Tibial artery (tissue), 4 donors: ENCODE data around the gene IL17D.

Experiments
- DNase-seq, 2 donors: peaks; one replicate each; pipeline ENCODE4 v3.0.0-alpha.2; 2019
- H3K27ac ChIP-seq, 2 donors: fragments of 200-600 bp; sonication (generic) in 1 of 2; 1 replicate in 1 of 2; 2 replicates in 1 of 2; pipeline ENCODE4 v1.5.1; 2018 to 2019; ENCODE audit warnings: mild to moderate bottlenecking in 1 of 2
- H3K27me3 ChIP-seq, 2 donors: fragments of 200-600 bp; sonication (generic) in 1 of 2; one replicate each; pipeline versions ENCODE4 v1.5.1 to v1.6.0; 2016 to 2019
- H3K36me3 ChIP-seq, 3 donors: fragments of 200-600 bp; sonication (generic) in 2 of 3; one replicate each; pipeline ENCODE4 v1.5.1; 2016 to 2019; ENCODE audit warnings: mild to moderate bottlenecking in 2 of 3
- H3K4me1 ChIP-seq, 4 donors: fragments of 200-600 bp; sonication (generic) in 2 of 4; 1 replicate in 3 of 4; 2 replicates in 1 of 4; pipeline ENCODE4 v1.5.1; 2016 to 2019
- H3K4me3 ChIP-seq, 2 donors: fragments of 200-600 bp; sonication (generic) in 1 of 2; 1 replicate in 1 of 2; 2 replicates in 1 of 2; pipeline ENCODE4 v1.5.1; 2018 to 2019; ENCODE audit warnings: mild to moderate bottlenecking in 2 of 2
- H3K9me3 ChIP-seq, 3 donors: fragments of 200-600 bp; sonication (generic) in 1 of 3; one replicate each; pipeline ENCODE4 v1.5.1; 2016 to 2019
- intact Hi-C: fragments of 100-400 bp; cut with DNase I; formaldehyde crosslinking; loops from one replicate; pipeline ENCODE4 v1.15.0; 2023; ENCODE audit warnings: low total_unique reads
- TF ChIP-seq, protein P1 (sequence below), 2 experiments: fragments of 200-600 bp in 1 of 2; fragments of 450-650 bp in 1 of 2; IDR thresholded peaks; one replicate each; pipeline ENCODE4 v1.5.1; 2017 to 2019; ENCODE audit warnings: antibody characterized with exemption in 2 of 2, mild to moderate bottlenecking in 1 of 2, moderate library complexity in 1 of 2

IL17D gene

DNA sequence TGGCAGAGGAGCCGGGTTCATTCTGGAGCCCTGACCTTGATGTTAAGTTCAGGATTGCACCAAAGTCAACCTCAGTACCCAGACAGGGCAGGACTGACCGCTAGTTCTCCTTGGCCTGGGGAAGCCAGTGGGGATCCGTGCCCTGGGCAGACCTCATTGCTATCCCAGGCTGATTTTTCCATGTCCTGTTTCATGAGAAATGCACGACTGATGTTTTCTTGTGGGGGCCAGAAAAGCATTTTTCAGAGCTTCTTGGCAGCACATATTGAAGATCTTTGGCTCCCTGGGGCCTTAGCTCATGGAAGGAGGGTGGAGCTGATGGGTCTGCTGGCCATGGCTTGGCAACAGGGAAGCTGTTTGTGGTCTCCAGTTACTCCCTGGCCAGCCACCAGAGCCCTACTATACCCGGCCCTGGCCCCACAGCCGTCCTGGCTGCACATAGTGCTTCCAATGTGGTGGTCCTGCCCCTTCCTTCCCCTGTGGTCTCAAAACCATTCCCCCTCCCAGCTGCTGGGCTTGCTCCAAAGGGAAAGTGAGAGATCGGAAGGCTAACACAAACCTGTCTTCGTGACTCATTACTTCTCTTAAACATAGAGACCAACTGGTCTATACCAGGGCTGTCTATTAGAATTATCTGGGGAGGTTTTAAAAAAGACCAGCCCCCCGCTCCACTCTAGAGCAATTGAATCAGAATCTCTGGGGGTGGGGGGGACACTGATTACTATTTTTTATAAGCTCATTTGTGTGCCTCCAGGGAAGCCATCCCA, 11.2 kb downstream of the IL17D start:
- H3K36me3 ChIP-seq, result no peaks in the 10 kb centered on the region
- no peaks in the 10 kb centered on the region for H3K27me3 ChIP-seq
- H3K4me3 ChIP-seq, result peak overlapping the region in 1 of 2 donors; percentile 6
- TF ChIP-seq, protein P1, sequence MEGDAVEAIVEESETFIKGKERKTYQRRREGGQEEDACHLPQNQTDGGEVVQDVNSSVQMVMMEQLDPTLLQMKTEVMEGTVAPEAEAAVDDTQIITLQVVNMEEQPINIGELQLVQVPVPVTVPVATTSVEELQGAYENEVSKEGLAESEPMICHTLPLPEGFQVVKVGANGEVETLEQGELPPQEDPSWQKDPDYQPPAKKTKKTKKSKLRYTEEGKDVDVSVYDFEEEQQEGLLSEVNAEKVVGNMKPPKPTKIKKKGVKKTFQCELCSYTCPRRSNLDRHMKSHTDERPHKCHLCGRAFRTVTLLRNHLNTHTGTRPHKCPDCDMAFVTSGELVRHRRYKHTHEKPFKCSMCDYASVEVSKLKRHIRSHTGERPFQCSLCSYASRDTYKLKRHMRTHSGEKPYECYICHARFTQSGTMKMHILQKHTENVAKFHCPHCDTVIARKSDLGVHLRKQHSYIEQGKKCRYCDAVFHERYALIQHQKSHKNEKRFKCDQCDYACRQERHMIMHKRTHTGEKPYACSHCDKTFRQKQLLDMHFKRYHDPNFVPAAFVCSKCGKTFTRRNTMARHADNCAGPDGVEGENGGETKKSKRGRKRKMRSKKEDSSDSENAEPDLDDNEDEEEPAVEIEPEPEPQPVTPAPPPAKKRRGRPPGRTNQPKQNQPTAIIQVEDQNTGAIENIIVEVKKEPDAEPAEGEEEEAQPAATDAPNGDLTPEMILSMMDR (IDR thresholded peaks at IDR 0.05), result no peak
- no peaks in the 10 kb centered on the region for H3K9me3 ChIP-seq
- peak; percentile 78 to 86 for DNase-seq
- peaks cover 0 to 36% (median 24%) of the 10 kb centered on the region in 4 donors for H3K4me1 ChIP-seq
- H3K27ac ChIP-seq, result peak overlapping the region; percentile 68 to 72
- intact Hi-C loops, result loop anchor here (5.0 to 10.0 kb wide), 2 partner anchors 113 to 220 kb away; no protein-coding TSS in a partner anchor

DNA sequence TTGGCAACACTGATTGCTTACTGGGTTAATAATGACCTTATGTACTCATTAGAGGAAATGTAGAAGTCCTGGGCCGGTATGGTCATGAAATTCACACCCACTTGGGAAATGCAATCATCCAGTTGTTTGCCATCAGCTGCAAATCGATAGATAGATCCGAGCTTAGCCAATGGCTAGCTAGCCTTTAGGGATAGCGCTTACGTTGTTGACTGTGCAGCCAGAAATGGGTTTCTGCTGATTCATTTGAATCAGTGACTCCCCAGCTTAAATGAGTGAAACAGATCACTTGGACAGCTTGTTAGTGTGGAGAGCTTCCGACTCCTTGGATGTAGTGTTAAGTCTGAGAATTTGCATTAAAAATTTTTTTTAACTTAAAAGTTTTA, 11.8 kb downstream of the IL17D start:
- H3K36me3 ChIP-seq, result no peaks in the 10 kb centered on the region
- intact Hi-C loops, result loop anchor here (5.0 to 10.0 kb wide), 2 partner anchors 112 to 221 kb away; no protein-coding TSS in a partner anchor
- TF ChIP-seq, protein P1 (IDR thresholded peaks at IDR 0.05), result no peak
- no peak overlapping the region for H3K4me3 ChIP-seq
- H3K27me3 ChIP-seq, result no peaks in the 10 kb centered on the region
- peaks cover 0 to 32% (median 24%) of the 10 kb centered on the region in 4 donors for H3K4me1 ChIP-seq
- H3K27ac ChIP-seq, result peak overlapping the region; percentile 68 to 72
- no peaks in the 10 kb centered on the region for H3K9me3 ChIP-seq
- DNase-seq, result no peak

DNA sequence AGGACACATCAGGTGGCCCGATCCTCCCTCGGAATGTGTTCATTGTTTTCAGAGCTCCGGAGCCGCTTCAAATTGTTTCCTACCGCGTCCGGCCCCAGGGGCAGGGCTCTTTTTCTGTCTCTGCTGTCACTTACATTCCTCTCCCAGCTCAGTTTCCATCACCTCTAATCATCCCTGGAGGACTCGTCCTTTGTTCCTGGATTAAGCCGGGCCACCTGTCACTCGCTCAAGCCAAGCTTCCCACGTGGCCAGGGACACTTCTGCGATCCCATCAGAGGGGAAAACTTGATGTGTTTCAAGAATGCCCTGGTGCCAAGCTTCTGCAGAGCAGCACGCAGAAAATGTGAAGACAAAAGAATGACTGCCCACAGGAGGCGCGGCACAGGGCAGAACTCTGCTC, 13.5 kb downstream of the IL17D start:
- no peak overlapping the region for H3K4me3 ChIP-seq
- H3K36me3 ChIP-seq, result no peaks in the 10 kb centered on the region
- peaks cover 0 to 42% (median 34%) of the 10 kb centered on the region in 4 donors for H3K4me1 ChIP-seq
- no peak overlapping the region for H3K27ac ChIP-seq
- intact Hi-C loops, result loop anchor here (5.0 to 10.0 kb wide), 2 partner anchors 110 to 222 kb away; no protein-coding TSS in a partner anchor
- H3K27me3 ChIP-seq, result no peaks in the 10 kb centered on the region
- TF ChIP-seq, protein P1 (IDR thresholded peaks at IDR 0.05), result no peak
- DNase-seq, result no peak
- no peaks in the 10 kb centered on the region for H3K9me3 ChIP-seq

DNA sequence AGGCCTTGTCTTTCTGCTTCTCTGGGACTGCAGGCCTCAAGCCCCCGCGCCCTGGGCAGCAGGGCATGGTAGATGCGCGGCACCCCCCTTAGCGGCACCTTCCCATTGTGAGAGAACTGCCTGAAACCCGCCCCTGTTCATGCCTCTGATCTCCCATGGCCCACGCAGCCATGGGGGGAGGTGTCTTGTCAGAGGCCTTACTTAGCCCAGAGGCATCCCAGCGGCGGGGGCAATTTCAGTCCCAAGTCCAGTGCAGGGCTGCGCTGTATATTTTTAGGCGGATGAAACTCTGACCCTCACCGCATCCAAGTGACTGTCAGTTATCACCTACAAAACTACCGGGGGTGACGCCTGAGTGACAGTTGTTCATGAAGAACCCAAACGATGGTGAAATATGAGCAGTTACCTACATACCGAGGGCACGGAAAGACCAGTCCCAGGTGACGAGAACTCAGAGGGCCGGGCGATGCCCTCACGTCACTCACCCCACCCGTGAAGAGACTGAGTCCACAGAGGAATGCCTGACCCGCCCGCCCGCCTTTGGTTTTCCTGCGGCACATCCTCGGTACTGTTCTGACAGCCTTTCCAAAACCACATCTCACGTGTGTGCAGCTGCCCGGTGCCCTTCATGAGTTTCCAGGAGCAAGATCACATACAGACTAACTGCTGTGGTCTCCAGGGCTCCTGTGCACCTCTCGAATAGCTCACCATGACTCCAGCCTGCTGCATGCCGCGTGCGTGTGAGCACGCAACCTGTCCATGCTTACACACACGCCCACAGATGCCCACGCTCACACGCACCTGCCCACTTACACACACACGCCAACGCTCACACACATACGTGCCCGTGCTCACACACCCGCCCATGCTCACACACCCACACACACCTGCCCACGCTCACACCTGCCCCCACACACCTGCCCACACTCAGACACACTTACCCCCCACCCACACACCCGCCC, 14.4 kb downstream of the IL17D start:
- Histone ChIP-seq H3K4me3 (no peak overlapping the region), H3K27ac (no peak overlapping the region), H3K36me3 (no peaks in the 10 kb centered on the region), H3K9me3 (no peaks in the 10 kb centered on the region), H3K27me3 (no peaks in the 10 kb centered on the region), H3K4me1 (peaks cover 0 to 38% (median 32%) of the 10 kb centered on the region in 4 donors)
- intact Hi-C loops, result loop anchor here (5.0 to 10.0 kb wide), 2 partner anchors 109 to 223 kb away; no protein-coding TSS in a partner anchor
- peak in 1 of 2 donors; percentile 60 for DNase-seq
- TF ChIP-seq, protein P1 (IDR thresholded peaks at IDR 0.05), result no peak

DNA sequence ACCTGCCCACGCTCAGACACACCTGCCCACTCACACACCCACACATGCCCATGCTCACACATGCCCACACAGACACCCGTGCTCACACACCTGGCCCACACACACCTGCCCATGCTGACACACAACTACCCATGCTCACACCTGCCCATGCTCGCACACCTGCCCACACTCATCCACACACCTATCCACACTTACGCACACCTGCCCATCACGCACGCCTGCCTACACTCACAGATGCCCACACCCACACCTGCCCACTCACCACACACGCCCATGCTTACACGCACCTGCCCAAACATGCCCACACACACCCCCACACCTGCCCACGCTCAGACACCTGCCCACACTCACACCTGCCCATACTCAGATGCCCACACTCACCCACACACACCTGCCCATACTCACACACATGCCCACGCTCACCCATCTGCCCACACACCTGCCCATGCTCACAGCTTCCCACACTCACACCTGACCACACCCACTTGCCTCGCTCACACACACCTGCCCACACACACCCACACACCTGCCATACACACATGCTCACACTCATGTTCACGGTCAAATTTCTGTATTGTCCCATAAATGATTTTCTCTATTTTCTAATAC, 15.6 kb downstream of the IL17D start:
- Histone ChIP-seq H3K27me3 (no peaks in the 10 kb centered on the region), H3K27ac (no peak overlapping the region), H3K4me3 (no peak overlapping the region), H3K36me3 (no peaks in the 10 kb centered on the region), H3K4me1 (peaks cover 0 to 26% (median 21%) of the 10 kb centered on the region in 4 donors), H3K9me3 (no peaks in the 10 kb centered on the region)
- intact Hi-C loops, result loop anchor here (5.0 to 10.0 kb wide), 2 partner anchors 108 to 224 kb away; no protein-coding TSS in a partner anchor
- no peak for DNase-seq
- TF ChIP-seq, protein P1 (IDR thresholded peaks at IDR 0.05), result no peak
